Stomach (tissue), 9 donors: ENCODE results near the gene ANKRD52. TPM values are rescaled to one million over a fixed set of nuclear protein-coding genes. Genes with fewer than 3 reads are reported as not detected.

Source experiments
- DNase-seq, 2 donors: peaks; one replicate each; pipeline versions ENCODE4 v3.0.0 to v3.0.0-alpha.2; 2013 to 2019
- H3K27ac ChIP-seq, 5 donors: fragments of 200-600 bp in 4 of 5; sonication (generic) in 4 of 5; one replicate each; pipeline ENCODE4 v1.5.1; 2013 to 2019; ENCODE audit warnings: mild to moderate bottlenecking in 1 of 5, moderate library complexity in 1 of 5
- H3K27me3 ChIP-seq, 3 donors: fragments of 200-600 bp; sonication (generic); one replicate each; pipeline ENCODE4 v1.5.1; 2017 to 2019; ENCODE audit warnings: mixed run types in 1 of 3
- H3K36me3 ChIP-seq, 4 donors: fragments of 200-600 bp; sonication (generic); 1 replicate in 3 of 4; 2 replicates in 1 of 4; pipeline ENCODE4 v1.5.1; 2016 to 2019
- H3K4me1 ChIP-seq, 4 donors: fragments of 200-600 bp; sonication (generic); one replicate each; pipeline ENCODE4 v1.5.1; 2016 to 2019
- H3K4me3 ChIP-seq, 4 donors: fragments of 200-600 bp; sonication (generic) in 3 of 4; one replicate each; pipeline ENCODE4 v1.5.1; 2016 to 2019; ENCODE audit warnings: mild to moderate bottlenecking in 1 of 4
- H3K9me3 ChIP-seq, 4 donors: fragments of 200-600 bp; sonication (generic); one replicate each; pipeline ENCODE4 v1.5.1; 2016 to 2019
- CTCF ChIP-seq, 7 experiments: fragments of 450-650 bp in 4 of 7; fragments of 200-600 bp in 3 of 7; sonication (generic) in 3 of 7; IDR thresholded peaks; one replicate each; pipeline ENCODE4 v1.5.1; 2016 to 2019; ENCODE audit warnings: antibody characterized with exemption in 7 of 7, control low read depth in 2 of 7, mild to moderate bottlenecking in 1 of 7
- EP300 ChIP-seq: sonication (generic); formaldehyde crosslinking; IDR thresholded peaks from one replicate; pipeline ENCODE4 v1.6.1; 2017; ENCODE audit warnings: antibody characterized with exemption
- POLR2A ChIP-seq, 4 donors: fragments of 450-650 bp; IDR thresholded peaks; one replicate each; pipeline ENCODE4 v1.6.1; 2016; ENCODE audit warnings: antibody characterized with exemption in 4 of 4, control low read depth in 2 of 4, mild to moderate bottlenecking in 1 of 4, moderate library complexity in 1 of 4
- POLR2AphosphoS5 ChIP-seq, 3 donors: sonication (generic); formaldehyde crosslinking; IDR thresholded peaks; one replicate each; pipeline ENCODE4 v1.6.1; 2016; ENCODE audit warnings: antibody characterized with exemption in 3 of 3
- WGBS, 5 donors: extraction: QIAGEN DNeasy Blood & Tissue Kit in 3 of 5; methylation state at CpG; one replicate each; pipeline versions ENCODE4 v1.1.5 to v1.1.7; 2013 to 2018; 5-methylcytosine and 5-hydroxymethylcytosine counted together
- intact Hi-C: fragments of 100-400 bp; cut with DNase I; formaldehyde crosslinking; loops from one replicate; pipeline ENCODE4 v1.15.1; 2023; ENCODE audit warnings: low total_unique reads
- polyA plus RNA-seq, 3 donors: library from polyadenylated mRNA; stranded (reverse); fragments of 200-250 nt; gene quantifications; one replicate each; pipeline ENCODE4 v1.2.3, GENCODE V29; 2013
- total RNA-seq, 5 donors: library from RNA; depleted of rRNA; stranded (reverse); fragments of >200 nt; gene quantifications; one replicate each; pipeline versions ENCODE4 v1.1.0 to v1.2.3, GENCODE V29; 2014 to 2016
- donor health status: healthy with polysubstance abuse.
- donor health status: Bipolar disorder and iron deficiency.
- donor health status: healthy.

Gene ANKRD52
- total and polyA plus RNA-seq, 8 donors: 2.3 to 28.3 (median 10.4) TPM

DNA sequence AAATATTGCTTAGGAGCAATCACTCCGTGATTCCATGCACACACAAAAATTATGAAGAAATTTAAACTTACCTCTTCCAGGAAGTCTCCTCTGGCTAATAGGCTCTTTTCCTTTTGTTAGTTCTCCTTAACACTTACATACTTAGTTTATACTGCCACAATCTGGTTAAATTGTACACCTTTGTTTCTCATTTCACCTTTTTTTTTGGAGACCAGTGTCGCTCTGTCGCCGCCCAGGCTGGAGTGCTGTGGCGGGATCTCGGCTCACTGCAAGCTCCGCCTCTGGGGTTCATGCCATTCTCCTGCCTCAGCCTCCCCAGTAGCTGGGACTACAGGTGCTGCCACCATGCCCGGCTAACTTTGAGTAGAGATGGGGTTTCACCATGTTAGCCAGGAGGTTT, 2.2 kb upstream of the ANKRD52 start:
- no peak overlapping the region for H3K27ac ChIP-seq
- H3K9me3 ChIP-seq: no peaks in the 10 kb centered on the region
- DNase-seq: no peak
- peaks cover 7 to 11% (median 9%) of the 10 kb centered on the region in 4 donors for H3K36me3 ChIP-seq
- H3K27me3 ChIP-seq: no peaks in the 10 kb centered on the region
- WGBS, 5 donors: 86 to 95% (median 91%) methylated on average over 8 of the region's 8 CpGs
- no peak overlapping the region for H3K4me3 ChIP-seq
- TF ChIP-seq EP300 (no peak), POLR2A (IDR thresholded peaks at IDR 0.05) (no peak), POLR2AphosphoS5 (IDR thresholded peaks at IDR 0.05) (no peak), CTCF (IDR thresholded peaks at IDR 0.05) (no peak)
- intact Hi-C loops: no loop called here
- H3K4me1 ChIP-seq: peaks cover 16 to 31% (median 28%) of the 10 kb centered on the region in 4 donors

GRCh38 chr12:56258820-56259183, 618 bp upstream of the ANKRD52 start:
- no peak for DNase-seq
- 9 to 16% (median 13%) methylated on average over 9 of the region's 9 CpGs for WGBS, 5 donors
- intact Hi-C loops: no loop called here
- H3K4me1 ChIP-seq: peaks cover 16 to 31% (median 28%) of the 10 kb centered on the region in 4 donors
- peak overlapping the region; percentile 79 to 98 (median 95) for H3K4me3 ChIP-seq
- H3K9me3 ChIP-seq: no peaks in the 10 kb centered on the region
- H3K27me3 ChIP-seq: no peaks in the 10 kb centered on the region
- peaks cover 21 to 26% (median 24%) of the 10 kb centered on the region in 4 donors for H3K36me3 ChIP-seq
- peak in 1 of 7 experiments; percentile 4 for TF ChIP-seq CTCF (IDR thresholded peaks at IDR 0.05)
- no peak for TF ChIP-seq POLR2A (IDR thresholded peaks at IDR 0.05)
- TF ChIP-seq EP300: no peak
- peak overlapping the region; percentile 83 to 91 (median 88) for H3K27ac ChIP-seq

- no peak for TF ChIP-seq POLR2AphosphoS5 (IDR thresholded peaks at IDR 0.05)
- no peak for TF ChIP-seq CTCF (IDR thresholded peaks at IDR 0.05)
- no peak for TF ChIP-seq EP300
- TF ChIP-seq POLR2A (IDR thresholded peaks at IDR 0.05): no peak
- peak in 1 of 2 donors; percentile 49 for DNase-seq
- peak overlapping the region; percentile 83 to 91 (median 86) for H3K27ac ChIP-seq
- H3K4me3 ChIP-seq: peak overlapping the region; percentile 79 to 98 (median 95)
- peaks cover 16 to 31% (median 28%) of the 10 kb centered on the region in 4 donors for H3K4me1 ChIP-seq
- intact Hi-C loops: no loop called here
- H3K27me3 ChIP-seq: no peaks in the 10 kb centered on the region
- no peaks in the 10 kb centered on the region for H3K9me3 ChIP-seq
- WGBS, 5 donors: 0 to 1% (median 0%) methylated on average over 15 to 27 of the region's 27 CpGs
- peaks cover 34 to 39% (median 36%) of the 10 kb centered on the region in 4 donors for H3K36me3 ChIP-seq
Observed at GRCh38 chr12:56257491-56258067, 605 bp downstream of the ANKRD52 start.

- 38 to 57% (median 49%) methylated on average over 8 of the region's 8 CpGs for WGBS, 5 donors
- Histone ChIP-seq H3K9me3 (no peaks in the 10 kb centered on the region), H3K36me3 (peaks cover 39 to 44% (median 41%) of the 10 kb centered on the region in 4 donors), H3K27me3 (no peaks in the 10 kb centered on the region), H3K4me1 (peaks cover 16 to 31% (median 28%) of the 10 kb centered on the region in 4 donors), H3K4me3 (peak overlapping the region; percentile 79 to 98 (median 95)), H3K27ac (peak overlapping the region in 3 of 5 donors; percentile 83 to 91 (median 88))
- TF ChIP-seq EP300 (no peak), POLR2AphosphoS5 (IDR thresholded peaks at IDR 0.05) (no peak), CTCF (IDR thresholded peaks at IDR 0.05) (no peak), POLR2A (IDR thresholded peaks at IDR 0.05) (no peak)
- intact Hi-C loops: no loop called here
- DNase-seq: no peak
Observed at GRCh38 chr12:56257071-56257470, 1.1 kb downstream of the ANKRD52 start.
